Fibroblast of pulmonary artery (primary cell): ENCODE results near the gene GOT1.

Source experiments
- DNase-seq: peaks from one replicate; pipeline ENCODE4 v3.0.0-alpha.2; 2010; ENCODE audit warnings: low read depth
- H3K4me3 ChIP-seq: replicated peaks from 2 replicates; pipeline ENCODE4 v1.5.1; 2011; ENCODE audit warnings: low read depth, mild to moderate bottlenecking, control low read depth, low read length, moderate library complexity
- CTCF ChIP-seq: IDR thresholded peaks from 2 replicates; pipeline ENCODE4 v1.5.1; 2011; ENCODE audit warnings: mild to moderate bottlenecking, control low read depth, low read length, inconsistent platforms; ENCODE audit errors: missing control alignments

The GOT1 gene

GRCh38 chr10:99430116-99430450 lies 341 bp downstream of the GOT1 start:
- DNase-seq: no peak
- H3K4me3 ChIP-seq: peak overlapping the region; percentile 100
- TF ChIP-seq CTCF: no peak

GRCh38 chr10:99429517-99430095 lies 818 bp downstream of the GOT1 start:
- no peak for TF ChIP-seq CTCF
- H3K4me3 ChIP-seq: peak overlapping the region; percentile 100
- DNase-seq: no peak

- no peak overlapping the region for H3K4me3 ChIP-seq
- TF ChIP-seq CTCF: no peak
- no peak for DNase-seq
Measured at GRCh38 chr10:99427566-99428190, 2.7 kb downstream of the GOT1 start.

- no peak overlapping the region for H3K4me3 ChIP-seq
- no peak for TF ChIP-seq CTCF
- no peak for DNase-seq
Measured at GRCh38 chr10:99426689-99427088, 3.7 kb downstream of the GOT1 start.

- no peak for TF ChIP-seq CTCF
- DNase-seq: no peak
- no peak overlapping the region for H3K4me3 ChIP-seq
Measured at GRCh38 chr10:99425204-99425603, 5.2 kb downstream of the GOT1 start.

- no peak for TF ChIP-seq CTCF
- H3K4me3 ChIP-seq: no peak overlapping the region
- no peak for DNase-seq
Measured at GRCh38 chr10:99424656-99425055, 5.8 kb downstream of the GOT1 start.

- no peak for TF ChIP-seq CTCF
- no peak overlapping the region for H3K4me3 ChIP-seq
- no peak for DNase-seq
Measured at GRCh38 chr10:99422529-99423096, 7.8 kb downstream of the GOT1 start.
